Mesendoderm (in vitro differentiated cells): ENCODE measurements around the gene LACC1.
A peak's percentile ranks its signal among the peaks of the same experiment; 100 is the strongest.

ENCODE experiments used
- DNase-seq: peaks from one replicate; pipeline ENCODE4 v3.0.0; 2013
- H2AK5ac ChIP-seq: 2 replicates; pipeline ENCODE4 v1.6.1; 2013; ENCODE audit warnings: low read length, inconsistent platforms
- H2BK120ac ChIP-seq: 2 replicates; pipeline ENCODE4 v1.6.1; 2013; ENCODE audit warnings: low read depth, mild to moderate bottlenecking, low read length, moderate library complexity, mixed read lengths
- H2BK15ac ChIP-seq: replicated peaks from 2 replicates; pipeline ENCODE4 v1.6.1; 2013; ENCODE audit warnings: low read depth, mild to moderate bottlenecking, moderate library complexity
- H2BK5ac ChIP-seq: 2 replicates; pipeline ENCODE4 v1.6.1; 2013; ENCODE audit warnings: low read length, inconsistent platforms
- H3K18ac ChIP-seq: 2 replicates; pipeline ENCODE4 v1.6.1; 2013; ENCODE audit warnings: mild to moderate bottlenecking, low read length, mixed read lengths
- H3K23ac ChIP-seq: one replicate; pipeline ENCODE4 v1.6.1; 2013; ENCODE audit warnings: low read length
- H3K27ac ChIP-seq: 2 replicates; pipeline ENCODE4 v1.5.1; 2013; ENCODE audit warnings: low read depth, mild to moderate bottlenecking, inconsistent platforms, low read length, moderate library complexity
- H3K27me3 ChIP-seq: 2 replicates; pipeline ENCODE4 v1.6.1; 2013; ENCODE audit warnings: low read length, control low read depth, mild to moderate bottlenecking, inconsistent platforms; ENCODE audit not compliant: insufficient read depth, poor library complexity
- H3K36me3 ChIP-seq: 2 replicates; pipeline ENCODE4 v1.6.1; 2013; ENCODE audit warnings: low read length, inconsistent platforms; ENCODE audit not compliant: control insufficient read depth, insufficient read depth
- H3K4ac ChIP-seq: one replicate; pipeline ENCODE4 v1.6.1; 2013; ENCODE audit warnings: low read depth, mild to moderate bottlenecking, low read length, moderate library complexity
- H3K4me1 ChIP-seq: 2 replicates; pipeline ENCODE4 v1.6.1; 2013; ENCODE audit warnings: low read depth, low read length, inconsistent platforms; ENCODE audit not compliant: control insufficient read depth
- H3K4me2 ChIP-seq: 2 replicates; pipeline ENCODE4 v1.6.1; 2013; ENCODE audit warnings: low read length
- H3K4me3 ChIP-seq: 2 replicates; pipeline ENCODE4 v1.5.1; 2013; ENCODE audit warnings: mild to moderate bottlenecking, low read length
- H3K56ac ChIP-seq: one replicate; pipeline ENCODE4 v1.6.1; 2013; ENCODE audit warnings: low read length
- H3K79me1 ChIP-seq: 2 replicates; pipeline ENCODE4 v1.6.1; 2013; ENCODE audit warnings: low read length, inconsistent platforms
- H3K79me2 ChIP-seq: 2 replicates; pipeline ENCODE4 v1.6.1; 2013; ENCODE audit warnings: mild to moderate bottlenecking, low read length; ENCODE audit not compliant: control insufficient read depth, insufficient read depth
- H3K9ac ChIP-seq: 2 replicates; pipeline ENCODE4 v1.6.1; 2013; ENCODE audit warnings: low read length, inconsistent platforms
- H4K5ac ChIP-seq: one replicate; pipeline ENCODE4 v1.6.1; 2013; ENCODE audit warnings: low read length
- H4K8ac ChIP-seq: one replicate; pipeline ENCODE4 v1.6.1; 2013; ENCODE audit warnings: low read depth, mild to moderate bottlenecking, control low read depth, low read length, moderate library complexity
- WGBS: extraction: QIAGEN DNeasy Blood & Tissue Kit; methylation state at CpG from one replicate; pipeline ENCODE4 v1.1.7; 2013; ENCODE audit warnings: low lambda C conversion rate, missing lambda C conversion rate; ENCODE audit not compliant: insufficient coverage; ENCODE audit errors: extremely low coverage; 5-methylcytosine and 5-hydroxymethylcytosine counted together

LACC1 gene

DNA sequence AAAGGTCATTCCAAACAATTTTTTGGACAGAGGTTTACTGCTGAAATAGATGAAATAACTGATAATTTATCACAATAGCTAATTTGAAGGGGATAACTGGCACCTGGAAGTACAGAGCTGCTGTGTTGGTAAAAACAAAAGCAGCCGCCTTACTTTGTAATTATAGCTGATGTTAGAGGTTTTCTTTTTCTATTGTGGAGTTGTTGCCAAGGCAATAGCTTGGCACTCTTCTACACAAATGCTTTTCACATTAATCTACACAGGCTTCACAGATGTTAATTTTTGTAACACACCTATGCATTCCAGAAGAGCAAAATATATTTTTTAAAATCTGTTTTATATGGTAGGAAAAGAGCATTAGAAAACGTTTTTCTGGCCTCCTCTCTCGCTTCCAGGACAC, 56.9 kb downstream of the LACC1 start:
- no peak overlapping the region for H3K27ac ChIP-seq
- H3K79me1 ChIP-seq = no peaks in the 10 kb centered on the region
- peak overlapping the region; percentile 20 for H3K23ac ChIP-seq
- H3K4ac ChIP-seq = no peak overlapping the region
- no peaks in the 10 kb centered on the region for H3K27me3 ChIP-seq
- whole genome bisulfite sequencing = no CpG with 5 or more reads among the region's 3 CpGs
- H3K4me1 ChIP-seq = no peaks in the 10 kb centered on the region
- H3K36me3 ChIP-seq = no peaks in the 10 kb centered on the region
- no peak overlapping the region for H3K56ac ChIP-seq
- H3K4me3 ChIP-seq = no peak overlapping the region
- H2BK5ac ChIP-seq = no peak overlapping the region
- no peaks in the 10 kb centered on the region for H3K79me2 ChIP-seq
- no peak overlapping the region for H3K9ac ChIP-seq
- no peak overlapping the region for H2AK5ac ChIP-seq
- H3K18ac ChIP-seq = no peak overlapping the region
- DNase-seq = no peak
- no peak overlapping the region for H4K8ac ChIP-seq
- no peak overlapping the region for H2BK15ac ChIP-seq
- H3K4me2 ChIP-seq = no peak overlapping the region
- no peak overlapping the region for H4K5ac ChIP-seq
- no peak overlapping the region for H2BK120ac ChIP-seq

GRCh38 chr13:43937839-43938238, 58.1 kb downstream of the LACC1 start:
- Histone ChIP-seq H3K9ac (no peak overlapping the region), H2BK5ac (no peak overlapping the region), H2BK120ac (no peak overlapping the region), H3K79me1 (no peaks in the 10 kb centered on the region), H3K4me2 (no peak overlapping the region), H2AK5ac (no peak overlapping the region), H3K4me1 (no peaks in the 10 kb centered on the region), H3K18ac (no peak overlapping the region), H3K36me3 (no peaks in the 10 kb centered on the region), H3K79me2 (no peaks in the 10 kb centered on the region), H3K56ac (no peak overlapping the region), H3K27me3 (no peaks in the 10 kb centered on the region), H3K4ac (no peak overlapping the region), H2BK15ac (no peak overlapping the region), H3K4me3 (no peak overlapping the region), H3K23ac (no peak overlapping the region), H4K5ac (no peak overlapping the region), H4K8ac (no peak overlapping the region), H3K27ac (no peak overlapping the region)
- no CpG with 5 or more reads among the region's 1 CpG for WGBS
- DNase-seq = no peak

GRCh38 chr13:43938449-43938848, 58.7 kb downstream of the LACC1 start:
- Histone ChIP-seq H4K5ac (no peak overlapping the region), H3K4ac (no peak overlapping the region), H3K79me2 (no peaks in the 10 kb centered on the region), H3K4me3 (no peak overlapping the region), H3K56ac (no peak overlapping the region), H2BK5ac (no peak overlapping the region), H2AK5ac (no peak overlapping the region), H3K4me2 (no peak overlapping the region), H4K8ac (no peak overlapping the region), H2BK15ac (no peak overlapping the region), H3K27ac (no peak overlapping the region), H3K18ac (no peak overlapping the region), H3K4me1 (no peaks in the 10 kb centered on the region), H3K36me3 (no peaks in the 10 kb centered on the region), H3K79me1 (no peaks in the 10 kb centered on the region), H3K9ac (no peak overlapping the region), H2BK120ac (no peak overlapping the region), H3K27me3 (no peaks in the 10 kb centered on the region), H3K23ac (no peak overlapping the region)
- DNase-seq = no peak
- WGBS = no CpG with 5 or more reads among the region's 1 CpG

DNA sequence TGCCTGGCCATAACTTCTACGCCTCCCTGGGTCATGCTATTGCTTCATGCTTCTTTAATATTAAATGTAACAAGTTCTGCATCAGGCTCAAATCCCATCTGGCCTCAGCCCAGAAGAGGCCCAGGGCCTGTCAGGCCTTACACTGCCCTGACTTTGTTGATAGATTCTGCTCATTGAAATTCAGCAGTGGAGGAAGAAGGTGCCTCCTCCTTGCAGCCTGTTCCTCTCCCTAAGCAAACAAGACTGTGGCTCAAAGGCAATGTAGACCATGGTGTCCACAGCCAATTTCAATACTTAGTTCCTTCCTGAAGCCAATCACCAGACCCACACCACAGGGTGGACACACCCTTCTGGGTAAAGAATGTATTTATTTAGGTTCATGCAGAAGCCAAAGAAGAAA, 59.4 kb downstream of the LACC1 start:
- no CpG with 5 or more reads among the region's 1 CpG for WGBS
- Histone ChIP-seq H3K36me3 (no peaks in the 10 kb centered on the region), H3K27ac (no peak overlapping the region), H3K4ac (no peak overlapping the region), H4K5ac (no peak overlapping the region), H3K4me2 (no peak overlapping the region), H2BK15ac (no peak overlapping the region), H3K79me1 (no peaks in the 10 kb centered on the region), H3K18ac (no peak overlapping the region), H3K4me1 (no peaks in the 10 kb centered on the region), H3K27me3 (no peaks in the 10 kb centered on the region), H3K79me2 (no peaks in the 10 kb centered on the region), H4K8ac (no peak overlapping the region), H3K23ac (no peak overlapping the region), H2BK5ac (no peak overlapping the region), H3K9ac (no peak overlapping the region), H2AK5ac (no peak overlapping the region), H2BK120ac (no peak overlapping the region), H3K56ac (no peak overlapping the region), H3K4me3 (no peak overlapping the region)
- no peak for DNase-seq

DNA sequence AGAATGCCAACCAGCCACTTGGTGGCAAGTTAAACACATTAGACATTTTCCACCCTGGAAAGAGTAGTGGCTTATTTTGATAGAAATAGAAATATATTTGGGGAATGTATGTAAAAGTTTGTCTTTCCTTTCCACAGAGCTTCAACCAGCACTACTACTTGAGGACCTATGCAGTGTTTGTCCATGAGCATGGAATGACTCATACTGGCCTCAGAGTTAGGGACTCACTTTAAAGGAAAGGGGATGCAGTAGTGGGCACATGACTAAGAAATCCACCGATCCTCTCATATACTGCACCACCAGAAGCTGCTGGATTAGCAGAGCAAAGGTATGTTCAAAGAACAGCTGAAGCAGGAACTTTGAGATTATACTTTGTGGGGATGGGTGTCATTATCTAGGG, 62.6 kb downstream of the LACC1 start:
- WGBS = no CpG with 5 or more reads among the region's 1 CpG
- Histone ChIP-seq H2BK15ac (no peak overlapping the region), H3K79me2 (no peaks in the 10 kb centered on the region), H4K5ac (no peak overlapping the region), H3K23ac (no peak overlapping the region), H3K4me3 (no peak overlapping the region), H4K8ac (no peak overlapping the region), H3K36me3 (no peaks in the 10 kb centered on the region), H3K56ac (no peak overlapping the region), H3K9ac (no peak overlapping the region), H3K4me2 (no peak overlapping the region), H3K18ac (no peak overlapping the region), H3K4me1 (no peaks in the 10 kb centered on the region), H3K27me3 (no peaks in the 10 kb centered on the region), H3K4ac (no peak overlapping the region), H2AK5ac (no peak overlapping the region), H2BK120ac (no peak overlapping the region), H3K79me1 (no peaks in the 10 kb centered on the region), H3K27ac (no peak overlapping the region), H2BK5ac (no peak overlapping the region)
- DNase-seq = no peak
